Measurements from ENCODE around the gene MAPK10. TPM values are rescaled to one million over a fixed set of nuclear protein-coding genes. Genes with fewer than 3 reads are reported as not detected.

Gene MAPK10
- total and polyA plus RNA-seq, 2 donors (not counting 3 experiments of a cell fraction or from before 2014, with no cell fraction given), result 0.17 TPM; not detected in 1

DNA sequence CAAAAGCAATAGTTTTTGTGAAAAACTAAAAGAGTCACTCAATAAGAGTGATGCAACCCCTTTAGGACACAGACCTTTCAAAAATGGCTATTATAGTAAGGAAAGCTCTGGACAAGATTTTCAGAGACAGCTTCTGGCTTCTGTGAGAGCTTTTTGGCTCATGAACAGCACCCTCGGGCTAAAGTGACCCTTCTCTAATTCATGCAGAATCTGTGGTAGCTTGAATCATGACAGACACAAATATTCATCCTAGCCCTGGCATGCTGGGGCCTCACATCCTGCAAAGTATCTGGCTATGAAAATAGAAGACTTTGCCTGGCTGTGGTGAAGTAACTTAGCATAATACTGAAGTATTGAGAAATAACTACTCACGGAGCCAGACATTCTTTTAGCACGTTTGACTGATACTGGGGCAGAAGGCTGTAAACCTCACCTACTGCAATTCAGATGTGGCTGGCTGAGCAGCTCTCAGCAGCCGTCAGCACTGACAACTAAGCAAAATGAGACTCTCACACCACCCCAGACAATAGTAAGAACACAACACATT lies 327.3 kb downstream of the MAPK10 start:
- CTCF ChIA-PET, result interaction anchor here (0.9 to 2.2 kb wide), 9 partner anchors 8 to 285 kb away, joined by 3 to 16 read pairs (median 8); no protein-coding TSS in a partner anchor
- Histone ChIP-seq H4K20me1 (replicated peaks; ENCODE audit: control insufficient read depth, extremely low read depth, insufficient read depth, low read length) (no peaks in the 10 kb centered on the region), H3K27me3 (ENCODE audit: control insufficient read depth in 2 of 2, insufficient read depth in 2 of 2, low read length in 2 of 2) (no peaks in the 10 kb centered on the region), H3K27ac (ENCODE audit: insufficient read depth, low read depth, low read length) (peak overlapping the region; percentile 50), H3K4me2 (ENCODE audit: insufficient read depth, low read length) (peak overlapping the region; percentile 24), H3K9me1 (replicated peaks; ENCODE audit: control insufficient read depth, extremely low read depth, insufficient read depth, low read length) (no peaks in the 10 kb centered on the region), H3K9ac (replicated peaks; ENCODE audit: extremely low read depth, insufficient read depth, low read length) (no peak overlapping the region), H3K9me3 (replicated peaks; ENCODE audit: control insufficient read depth, insufficient read depth, low read length) (no peaks in the 10 kb centered on the region), H3K79me2 (ENCODE audit: control insufficient read depth, insufficient read depth, low read length) (no peaks in the 10 kb centered on the region), H3K4me1 (ENCODE audit: control insufficient read depth, extremely low read depth, insufficient read depth, low read length) (peaks cover 40% of the 10 kb centered on the region), H2AFZ (ENCODE audit: low read depth, low read length) (peak overlapping the region; percentile 52), H3K36me3 (ENCODE audit: control insufficient read depth in 2 of 2, extremely low read depth in 1 of 2, insufficient read depth in 2 of 2, low read length in 2 of 2) (no peaks in the 10 kb centered on the region), H3K4me3 (replicated peaks in 1 of 3; ENCODE audit: insufficient read depth in 1 of 3, low read depth in 1 of 3, low read length in 3 of 3) (no peak overlapping the region)
- FAIRE-seq, result no peak
- DNase-seq (ENCODE audit: low read depth, low spot score), result no peak
- TF ChIP-seq JUN (IDR thresholded peaks at IDR 0.05; ENCODE audit: borderline replicate concordance, insufficient read depth, insufficient read length, low read depth), result no peak
- TF ChIP-seq MYC (IDR thresholded peaks at IDR 0.05; ENCODE audit: low read depth, low read length), result no peak
- no peak for TF ChIP-seq EZH2 (IDR thresholded peaks at IDR 0.05; ENCODE audit: borderline replicate concordance, low read depth, low read length, severe bottlenecking)
- no peak for TF ChIP-seq POLR2AphosphoS5 (IDR thresholded peaks at IDR 0.05; ENCODE audit: insufficient read depth, low read depth, low read length)
- TF ChIP-seq, protein P1, sequence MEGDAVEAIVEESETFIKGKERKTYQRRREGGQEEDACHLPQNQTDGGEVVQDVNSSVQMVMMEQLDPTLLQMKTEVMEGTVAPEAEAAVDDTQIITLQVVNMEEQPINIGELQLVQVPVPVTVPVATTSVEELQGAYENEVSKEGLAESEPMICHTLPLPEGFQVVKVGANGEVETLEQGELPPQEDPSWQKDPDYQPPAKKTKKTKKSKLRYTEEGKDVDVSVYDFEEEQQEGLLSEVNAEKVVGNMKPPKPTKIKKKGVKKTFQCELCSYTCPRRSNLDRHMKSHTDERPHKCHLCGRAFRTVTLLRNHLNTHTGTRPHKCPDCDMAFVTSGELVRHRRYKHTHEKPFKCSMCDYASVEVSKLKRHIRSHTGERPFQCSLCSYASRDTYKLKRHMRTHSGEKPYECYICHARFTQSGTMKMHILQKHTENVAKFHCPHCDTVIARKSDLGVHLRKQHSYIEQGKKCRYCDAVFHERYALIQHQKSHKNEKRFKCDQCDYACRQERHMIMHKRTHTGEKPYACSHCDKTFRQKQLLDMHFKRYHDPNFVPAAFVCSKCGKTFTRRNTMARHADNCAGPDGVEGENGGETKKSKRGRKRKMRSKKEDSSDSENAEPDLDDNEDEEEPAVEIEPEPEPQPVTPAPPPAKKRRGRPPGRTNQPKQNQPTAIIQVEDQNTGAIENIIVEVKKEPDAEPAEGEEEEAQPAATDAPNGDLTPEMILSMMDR (IDR thresholded peaks at IDR 0.05; ENCODE audit: extremely low read depth in 1 of 2, insufficient read depth in 1 of 2, low read depth in 1 of 2, low read length in 2 of 2), result no peak
- no peak for TF ChIP-seq GATA2 (IDR thresholded peaks at IDR 0.05; ENCODE audit: insufficient read depth, insufficient read length, low read depth, low read length)
- no peak for TF ChIP-seq FOS (IDR thresholded peaks at IDR 0.05; ENCODE audit: borderline replicate concordance, insufficient read depth, low read length)
- no peak for TF ChIP-seq POLR2A (IDR thresholded peaks at IDR 0.05; ENCODE audit: low read depth, low read length)
- TF ChIP-seq, protein P2, sequence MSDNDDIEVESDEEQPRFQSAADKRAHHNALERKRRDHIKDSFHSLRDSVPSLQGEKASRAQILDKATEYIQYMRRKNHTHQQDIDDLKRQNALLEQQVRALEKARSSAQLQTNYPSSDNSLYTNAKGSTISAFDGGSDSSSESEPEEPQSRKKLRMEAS (IDR thresholded peaks at IDR 0.05; ENCODE audit: insufficient read depth, insufficient read length), result no peak
- no TSS peak for BruUV-seq (replicated peaks)
- intact Hi-C loops (cut with micrococcal nuclease) (no loop called here), dilution Hi-C loops (cut with MboI; ENCODE audit: extremely low pct_ligation_motif_present, low sequenced_read_pairs) (no loop called here)
- POLR2A ChIA-PET, result no interaction called here

All from endothelial cell of umbilical vein (primary cell).